Hematopoietic multipotent progenitor cell treated with erythropoietin and hydrocortisone succinate and interleukin-3 and kit ligand, for 15 days (in vitro differentiated cells): Measurements from ENCODE around the gene EPHA6.
"Not testable (repeated sequence)": the region's sequence is repeated elsewhere in the genome, so short reads cannot be mapped to it uniquely, and the experiment has no call there.

ENCODE experiments used
- DNase-seq: peaks from one replicate; pipeline ENCODE4 v3.0.0-alpha.2; 2015; ENCODE audit warnings: low spot score

The EPHA6 gene

DNA sequence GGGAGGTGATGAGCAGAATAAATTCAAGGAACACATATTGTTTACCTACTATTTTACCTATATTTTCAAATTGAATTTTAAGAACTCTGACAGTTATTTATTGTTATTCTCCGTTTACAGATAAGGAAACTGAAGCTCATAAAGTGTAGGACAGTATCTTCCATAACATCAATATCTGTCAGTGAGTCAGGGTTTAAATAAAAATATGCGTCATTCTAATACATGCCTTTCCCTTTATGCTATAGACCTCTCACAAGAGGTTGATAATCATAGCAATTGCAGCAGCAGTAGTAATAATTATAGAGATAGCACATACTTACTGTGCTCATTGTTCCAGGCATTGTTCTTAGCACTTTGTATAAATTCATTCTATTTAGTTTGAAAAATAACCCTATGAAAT, 101.1 kb downstream of the EPHA6 start:
- no peak for DNase-seq

DNA sequence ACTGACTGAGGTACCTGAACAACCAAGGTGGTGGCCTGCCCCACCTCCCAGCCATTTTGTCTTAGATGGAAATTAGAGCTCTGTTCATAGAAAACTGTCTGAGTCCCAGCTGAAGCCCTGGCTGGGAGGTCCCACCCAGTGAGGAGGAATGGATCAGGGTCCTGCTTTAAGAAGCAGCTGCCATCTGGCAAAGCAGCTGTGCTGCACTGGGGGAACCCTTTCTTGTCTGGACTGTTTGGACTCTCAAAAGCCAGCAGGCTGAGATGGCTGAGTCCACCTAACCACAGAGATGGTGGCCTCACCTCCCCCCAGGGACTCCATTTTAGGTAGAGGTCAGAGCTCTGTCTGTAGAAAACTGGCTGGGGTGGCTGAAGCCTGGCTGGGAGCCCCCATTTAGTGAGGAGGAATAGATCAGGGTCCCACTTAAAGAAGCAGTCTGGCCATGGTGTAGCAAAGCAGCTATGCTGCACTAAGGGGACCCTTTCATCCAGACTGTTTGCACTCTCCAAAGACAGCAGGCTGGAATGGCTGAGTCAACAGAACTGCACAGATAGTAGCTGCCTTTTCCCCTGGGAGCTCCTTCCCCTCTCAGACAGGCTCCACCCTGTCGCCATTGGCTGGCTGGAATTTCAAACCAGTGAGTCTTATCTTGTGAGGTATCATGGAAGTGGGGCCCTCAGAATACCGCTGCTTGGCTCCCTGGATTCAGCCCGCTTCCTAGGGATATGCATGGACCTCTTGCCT, 116.9 kb downstream of the EPHA6 start:
- no peak for DNase-seq

DNA sequence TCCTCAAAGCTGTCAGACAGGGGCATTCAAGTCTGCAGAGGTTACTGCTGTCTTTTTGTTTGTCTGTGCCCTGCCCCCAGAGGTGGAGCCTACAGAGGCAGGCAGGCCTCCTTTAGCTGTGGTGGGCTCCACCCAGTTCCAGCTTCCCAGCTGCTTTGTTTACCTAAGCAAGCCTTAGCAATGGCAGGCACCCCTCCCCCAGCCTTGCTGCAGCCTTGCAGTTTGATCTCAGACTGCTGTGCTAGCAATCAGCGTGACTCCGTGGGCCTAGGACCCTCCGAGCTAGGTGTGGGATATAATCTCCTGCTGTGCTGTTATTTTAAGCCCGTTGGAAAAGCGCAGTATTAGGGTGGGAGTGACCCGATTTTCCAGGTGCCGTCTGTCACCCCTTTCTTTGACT, 127.7 kb downstream of the EPHA6 start:
- DNase-seq = not testable (repeated sequence)

DNA sequence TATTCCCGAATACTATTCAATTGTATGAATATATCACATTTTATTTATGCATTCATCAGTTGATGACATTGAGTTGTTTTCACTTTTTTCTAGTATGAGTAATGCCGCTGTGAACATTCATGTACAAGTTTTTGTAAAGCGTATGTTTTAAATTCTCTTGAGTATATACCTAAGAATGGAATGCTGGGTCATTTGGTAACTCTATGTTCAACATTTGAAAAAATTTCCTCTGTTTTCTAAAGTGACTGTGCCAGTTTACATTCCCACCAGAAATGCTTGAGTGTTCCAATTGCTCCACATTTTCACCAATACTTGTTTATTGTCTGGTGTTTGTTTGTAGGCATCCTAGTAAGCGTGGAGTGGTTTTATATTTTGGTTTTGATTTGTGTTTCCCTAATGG, 144.5 kb downstream of the EPHA6 start:
- DNase-seq = no peak

DNA sequence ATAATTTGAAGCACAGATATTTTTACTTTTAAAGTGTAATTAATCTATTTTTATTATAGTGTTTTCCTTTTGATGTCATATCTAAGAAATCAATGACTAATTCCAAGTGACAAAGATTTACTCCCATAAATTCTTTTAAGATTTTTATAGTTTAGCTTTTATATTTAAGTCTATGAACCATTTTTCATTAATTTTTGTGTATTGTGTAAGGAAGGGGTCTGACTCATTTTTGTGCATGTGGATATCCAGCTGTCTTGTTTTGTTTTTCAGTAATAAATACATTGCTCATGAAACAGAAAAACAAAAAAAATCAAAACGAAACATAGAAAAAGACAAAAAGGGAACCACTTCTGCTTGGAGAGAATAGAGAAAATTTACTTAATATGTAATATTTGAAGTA, 145.1 kb downstream of the EPHA6 start:
- no peak for DNase-seq

DNA sequence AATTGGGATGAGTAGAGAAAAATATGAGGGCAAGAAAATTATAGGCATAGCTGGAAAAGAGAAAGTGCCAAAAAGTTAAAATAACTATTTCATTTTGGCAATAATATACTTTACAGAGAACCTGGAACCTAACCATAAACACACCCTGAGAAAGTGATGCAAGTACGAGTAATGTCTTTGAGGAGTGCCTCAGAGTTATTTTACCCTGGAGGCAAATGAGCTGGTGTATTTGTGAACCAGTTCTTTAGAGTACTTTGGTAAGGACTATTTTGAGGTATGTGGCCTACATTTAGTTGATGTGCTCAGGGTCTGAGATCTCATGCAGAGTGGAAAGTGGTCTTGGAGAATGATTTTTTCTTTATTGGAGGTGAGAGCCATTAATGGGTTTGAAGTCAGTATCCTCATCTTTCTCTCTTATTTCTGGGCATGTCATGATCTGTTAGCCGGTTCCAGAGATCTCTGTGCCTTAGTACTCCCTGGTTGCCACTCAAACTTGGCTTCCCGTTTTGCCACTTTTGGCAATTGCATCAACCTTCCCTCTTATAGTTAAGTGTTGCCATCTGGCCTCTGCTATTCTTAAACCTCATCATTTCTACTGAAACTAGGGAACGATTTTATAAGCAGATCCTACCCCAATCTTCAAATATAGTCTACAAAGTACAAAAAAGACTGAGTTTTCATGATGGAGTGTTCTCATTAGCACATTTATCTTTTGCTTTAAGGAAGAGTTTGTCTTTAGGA, 145.7 kb downstream of the EPHA6 start:
- DNase-seq = no peak

DNA sequence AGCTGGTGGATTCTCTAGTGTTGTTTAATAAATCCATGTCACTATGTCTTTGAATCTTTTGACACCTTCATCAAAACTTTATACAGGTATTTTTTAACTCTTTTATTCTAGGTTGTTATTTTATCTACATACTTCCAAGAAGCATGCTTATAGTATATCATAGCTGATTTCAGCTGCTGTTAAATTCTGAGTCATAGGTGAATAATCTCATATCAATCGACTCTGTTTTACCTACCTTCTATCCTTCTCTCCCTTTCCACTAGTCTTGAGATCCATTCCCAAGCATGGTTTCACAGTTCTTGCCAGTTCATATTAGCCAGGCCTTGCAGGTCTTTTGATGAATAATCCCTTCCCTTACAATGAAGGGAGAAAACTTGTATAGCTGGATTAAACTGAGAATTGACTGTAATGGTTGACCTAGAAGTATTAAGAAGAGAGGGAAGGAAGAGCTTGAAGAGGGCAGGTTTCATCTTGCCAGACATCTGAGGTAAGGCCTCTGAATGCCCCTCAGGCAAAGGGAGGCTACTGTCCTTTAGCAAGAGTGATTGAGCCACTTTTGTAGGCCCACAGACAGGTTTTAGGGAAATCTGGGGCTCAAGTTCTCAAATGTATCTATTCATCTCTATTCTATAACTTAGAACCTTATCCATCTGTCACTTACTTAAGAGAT, 146.4 kb downstream of the EPHA6 start:
- no peak for DNase-seq

DNA sequence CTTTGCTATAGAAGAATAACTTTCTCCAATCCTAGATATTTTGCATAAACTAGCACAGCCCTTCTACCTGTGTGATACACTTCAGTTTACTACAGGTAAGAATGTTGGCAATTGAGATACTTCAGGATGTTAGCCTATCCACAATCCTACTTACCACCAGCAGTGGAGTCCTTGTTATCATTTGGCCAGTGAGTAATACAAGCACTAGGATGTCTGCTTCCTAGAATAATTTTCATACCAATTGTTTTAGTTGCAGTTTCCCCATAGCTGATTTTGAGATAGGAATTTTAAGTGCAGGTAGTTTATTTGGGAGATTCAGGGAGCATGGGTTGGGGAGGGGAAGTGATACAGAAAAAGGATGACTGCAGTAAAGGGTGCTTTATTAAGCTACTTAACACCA, 147.2 kb downstream of the EPHA6 start:
- no peak for DNase-seq

DNA sequence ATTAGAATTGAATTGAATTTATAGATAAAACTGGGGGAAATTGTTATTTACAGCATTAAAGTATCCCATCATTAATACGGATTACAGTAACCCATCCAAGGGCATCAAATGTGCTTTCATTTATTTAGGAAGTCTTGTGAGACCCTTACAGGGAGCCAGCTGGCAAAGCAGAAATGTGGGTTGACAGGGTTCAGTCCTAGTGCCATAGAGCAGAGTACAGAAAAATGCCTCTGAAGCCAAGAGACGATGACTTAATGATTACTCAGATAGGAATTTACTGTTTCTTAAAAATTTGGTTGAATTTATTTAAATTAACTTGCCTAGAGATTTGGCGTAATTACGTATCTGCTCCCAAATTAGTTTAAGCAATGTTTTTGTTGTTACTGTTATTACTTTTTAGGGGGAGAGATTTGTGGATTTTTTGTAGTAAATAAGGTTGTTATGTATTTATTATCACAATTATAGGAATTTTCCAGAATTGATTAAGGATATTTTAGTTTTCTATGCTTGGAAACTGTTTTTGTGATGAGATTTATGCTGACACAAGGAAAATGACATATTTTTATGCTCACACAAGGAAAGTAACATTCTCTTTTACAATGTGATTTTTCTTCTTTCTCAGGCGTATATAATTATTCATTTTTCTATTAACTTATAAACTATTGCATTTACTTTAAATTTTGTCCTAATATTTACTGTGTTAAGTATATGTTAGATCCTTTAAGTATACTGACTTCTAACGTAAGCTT, 152.0 kb downstream of the EPHA6 start:
- DNase-seq = no peak

DNA sequence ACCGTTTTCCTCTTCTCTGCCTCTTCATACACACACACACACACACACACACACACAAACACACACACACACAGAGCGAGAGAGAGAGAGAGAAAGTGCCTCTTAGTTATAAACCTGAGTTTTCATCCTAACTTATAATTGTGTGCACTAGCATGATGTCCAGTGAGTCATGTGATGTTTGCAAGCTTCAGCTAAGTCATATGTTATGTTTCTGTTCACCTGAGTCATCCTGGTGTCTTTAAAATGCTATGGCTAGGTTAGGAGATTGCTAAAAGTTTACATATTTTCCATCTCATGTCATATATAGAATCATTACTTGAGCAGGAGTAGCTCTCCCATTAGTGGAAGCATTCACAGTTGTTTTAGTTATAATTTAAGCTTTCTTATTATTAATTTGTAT, 155.8 kb downstream of the EPHA6 start:
- no peak for DNase-seq

DNA sequence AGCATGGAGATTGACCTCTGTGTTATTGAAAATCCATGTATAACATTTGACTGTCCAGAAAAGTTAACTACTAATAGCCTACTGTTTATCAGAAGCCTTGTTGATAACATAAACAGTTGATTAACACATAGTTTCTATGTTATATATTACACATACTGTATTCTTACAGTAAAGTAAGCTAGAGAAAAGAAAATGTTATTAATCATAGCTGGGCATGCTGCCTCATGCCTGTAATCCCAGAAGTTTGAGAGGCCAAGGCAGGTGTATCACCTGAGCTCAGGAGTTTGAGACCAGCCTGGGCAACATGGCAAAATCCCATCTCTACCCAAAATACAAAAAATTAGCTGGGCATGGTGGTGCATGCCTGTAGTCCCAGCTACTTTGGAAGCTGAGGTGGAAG, 163.3 kb downstream of the EPHA6 start:
- no peak for DNase-seq

DNA sequence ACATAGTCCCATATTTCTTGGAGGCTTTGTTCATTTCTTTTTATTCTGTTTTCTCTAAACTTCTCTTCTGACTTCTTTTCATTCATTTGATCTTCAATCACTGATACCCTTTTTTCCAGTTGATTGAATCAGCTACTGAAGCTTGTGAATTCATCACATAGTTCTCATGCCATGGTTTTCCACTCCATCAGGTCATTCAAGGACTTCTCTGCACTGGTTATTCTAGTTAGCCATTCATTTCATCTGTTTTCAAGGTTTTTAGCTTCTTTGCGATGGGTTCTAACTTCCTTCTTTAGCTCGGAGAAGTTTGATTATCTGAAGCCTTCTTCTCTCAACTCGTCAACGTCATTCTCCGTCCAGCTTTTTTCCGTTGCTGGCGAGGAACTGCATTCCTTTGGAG, 169.3 kb downstream of the EPHA6 start:
- not testable (repeated sequence) for DNase-seq

DNA sequence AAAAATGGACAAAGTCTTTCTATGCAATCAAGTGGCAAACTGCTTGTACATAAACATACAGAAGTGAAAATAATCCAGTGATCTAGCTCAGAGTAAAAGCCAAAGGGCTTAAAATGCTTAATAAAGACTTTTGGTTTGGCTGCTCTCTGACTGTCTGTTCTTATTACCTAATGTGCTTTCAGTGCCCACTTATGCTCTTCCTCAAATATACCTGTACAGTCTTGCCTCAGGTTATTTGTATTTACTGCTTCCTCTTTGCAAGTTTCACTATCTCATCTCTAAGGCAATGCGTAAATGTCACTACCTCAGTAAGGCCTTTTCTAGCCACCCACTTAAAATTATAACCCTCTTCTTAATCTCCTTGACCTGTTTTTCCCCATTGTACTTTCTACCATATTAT, 171.8 kb downstream of the EPHA6 start:
- DNase-seq = no peak

DNA sequence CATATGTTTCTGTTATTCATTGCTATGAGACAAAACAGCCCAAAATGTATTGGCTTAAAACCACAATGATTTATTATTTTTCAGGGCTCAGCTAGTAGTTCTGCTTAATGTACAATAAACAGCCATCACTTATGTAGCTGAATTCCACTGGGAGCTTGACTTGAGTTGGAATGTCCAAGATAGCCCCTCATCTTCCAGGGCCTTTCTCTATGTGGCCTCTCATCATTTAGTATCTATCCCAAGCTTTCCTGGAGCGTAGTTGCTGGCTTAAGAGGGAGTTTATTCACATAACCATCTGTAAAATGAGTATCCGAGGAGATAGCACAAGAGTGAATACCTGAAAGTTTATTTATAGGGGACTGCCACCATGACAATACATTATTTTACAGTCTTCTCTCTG, 176.8 kb downstream of the EPHA6 start:
- no peak for DNase-seq

DNA sequence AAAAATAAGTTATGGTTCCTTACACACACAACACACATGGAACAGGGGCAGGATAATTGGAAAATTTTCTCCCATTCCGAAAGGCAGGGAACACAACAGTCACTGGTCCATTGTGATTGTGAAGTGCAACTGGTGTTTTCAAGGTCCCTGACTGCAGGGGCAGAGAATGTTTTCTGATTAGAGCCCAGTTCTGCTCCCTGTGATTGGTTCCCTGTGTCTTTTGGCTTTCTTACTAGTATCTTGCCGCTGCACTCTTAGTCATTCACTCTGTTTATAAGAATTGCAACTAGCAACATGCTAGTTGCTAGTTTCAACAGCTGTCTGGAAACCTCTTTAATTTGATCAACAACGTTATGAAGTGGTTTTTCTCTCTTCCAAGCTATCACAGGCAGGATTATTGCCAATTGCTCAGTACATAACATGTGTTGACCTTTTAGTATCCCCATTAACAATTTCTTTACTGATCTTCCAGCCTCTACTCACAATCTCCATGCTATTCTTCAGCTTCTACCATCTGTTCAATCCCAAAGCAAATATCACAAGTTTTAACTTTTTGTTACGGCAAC, 177.5 kb downstream of the EPHA6 start:
- DNase-seq = no peak

DNA sequence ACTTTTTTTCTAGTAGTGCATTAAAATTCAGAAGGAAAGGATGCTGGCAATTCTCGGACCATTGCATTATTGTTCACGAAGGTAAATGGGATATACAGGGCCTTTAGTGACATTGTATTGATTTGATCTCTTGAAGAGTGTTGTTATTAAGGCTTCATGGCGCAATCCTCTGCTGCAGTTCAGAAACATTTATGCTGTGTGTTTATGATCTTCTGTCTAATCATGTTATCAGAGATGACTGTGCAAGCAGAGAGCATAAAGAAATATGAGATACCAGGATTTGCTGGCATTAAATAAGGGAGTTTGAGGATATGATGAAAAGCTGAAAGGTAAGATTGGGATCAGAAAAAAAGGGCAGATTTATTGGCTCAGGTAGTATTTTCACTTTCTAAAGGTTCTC, 180.6 kb downstream of the EPHA6 start:
- DNase-seq = no peak

DNA sequence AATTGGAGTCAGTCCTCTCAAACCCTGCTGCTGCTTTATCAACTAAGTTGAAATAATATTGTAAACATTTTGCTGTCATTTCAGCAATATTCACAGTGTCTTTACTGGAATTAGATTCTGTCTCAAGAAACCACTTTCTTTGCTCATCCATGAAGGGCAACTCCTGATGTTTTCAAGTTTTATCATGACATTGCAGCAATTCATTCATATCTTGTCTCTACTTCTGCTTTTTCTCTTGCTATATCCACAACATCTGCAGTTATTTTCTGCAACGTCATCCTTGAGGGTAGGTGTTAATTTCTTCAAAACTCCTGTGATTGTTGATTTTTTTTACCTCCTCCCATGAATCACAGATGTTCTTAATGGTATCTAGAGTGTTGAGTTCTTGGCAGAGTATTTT, 181.6 kb downstream of the EPHA6 start:
- no peak for DNase-seq

DNA sequence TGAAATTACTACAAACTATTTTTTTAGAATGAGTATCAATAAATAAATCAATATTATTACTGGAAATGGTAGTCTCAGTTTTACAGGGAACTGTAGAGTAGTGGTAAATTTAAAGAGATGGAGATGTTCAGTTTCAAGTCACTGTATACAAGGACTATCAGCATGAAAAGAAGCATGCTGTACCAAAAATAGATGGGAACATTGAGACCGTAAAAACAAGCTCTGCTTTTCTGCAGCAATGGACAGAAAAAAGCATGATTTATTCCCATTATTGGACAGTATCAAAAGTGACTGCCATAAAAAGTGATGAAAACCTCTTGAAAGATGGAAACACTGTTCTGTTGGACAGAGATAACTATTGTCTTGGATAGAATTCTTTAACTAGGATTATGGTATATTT, 187.2 kb downstream of the EPHA6 start:
- no peak for DNase-seq

DNA sequence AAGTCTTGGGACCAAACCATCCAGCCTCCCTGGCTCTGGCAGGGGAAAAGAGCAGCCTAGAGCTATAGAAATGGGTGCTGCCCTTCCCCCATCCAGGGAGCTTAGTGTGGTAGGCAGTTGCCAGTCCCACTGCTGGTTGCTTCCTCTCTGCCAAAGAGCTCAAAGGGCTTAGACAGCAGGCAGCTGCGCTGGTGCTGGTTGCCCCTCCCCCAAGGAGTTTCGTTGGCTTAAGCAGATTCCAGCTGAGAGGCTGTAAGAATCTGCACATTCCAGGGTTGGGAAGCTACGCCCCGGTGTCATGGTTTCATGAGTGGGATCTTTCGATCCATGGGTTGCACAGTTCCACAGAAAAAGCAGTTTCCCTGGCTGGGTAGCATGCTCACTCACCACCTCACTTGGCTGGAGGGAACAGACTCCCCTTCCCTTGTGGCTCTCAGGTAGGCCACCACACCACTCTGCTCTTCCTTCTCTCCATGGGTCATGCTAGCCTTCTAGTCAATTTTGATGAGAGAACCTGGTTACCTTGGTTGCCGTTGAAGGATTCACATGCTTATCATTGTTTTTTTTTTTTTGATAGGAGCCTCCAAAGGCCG, 195.1 kb downstream of the EPHA6 start:
- no peak for DNase-seq

DNA sequence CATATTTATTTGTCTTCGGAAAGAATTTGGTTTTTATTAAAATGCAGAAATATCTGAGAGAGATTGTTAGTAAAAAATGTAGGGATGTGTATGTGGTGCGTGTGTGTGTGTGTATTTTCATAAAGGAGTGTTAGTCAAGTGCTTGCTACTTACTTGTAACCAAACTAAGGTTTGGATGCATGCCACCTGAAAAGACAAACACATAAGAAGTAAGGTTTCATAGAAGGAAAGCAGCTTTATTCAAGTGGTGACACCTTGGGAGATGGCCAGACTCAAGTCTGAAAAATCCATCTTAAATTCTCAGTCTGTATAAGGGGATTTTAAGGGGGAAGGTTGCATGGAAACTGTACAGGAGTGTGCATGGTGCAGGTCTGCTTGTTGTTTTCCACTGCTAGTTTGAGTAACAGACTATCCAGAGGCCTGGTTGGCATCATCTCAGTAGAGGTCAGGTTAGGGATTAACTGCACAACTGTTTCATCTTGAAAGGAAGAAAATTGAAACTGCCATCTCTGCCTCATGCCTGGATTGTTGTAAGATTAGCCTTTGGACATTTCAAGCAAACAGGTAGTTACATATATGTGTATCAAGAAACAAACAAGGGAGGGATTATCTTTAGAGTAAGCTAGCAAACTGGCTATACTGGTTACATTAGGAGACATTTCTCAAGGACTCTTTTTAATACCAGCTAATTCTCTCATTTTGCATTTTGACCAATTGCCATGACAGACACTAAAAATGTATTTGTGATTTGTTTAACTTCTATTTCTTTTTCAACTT, 196.7 kb downstream of the EPHA6 start:
- no peak for DNase-seq

DNA sequence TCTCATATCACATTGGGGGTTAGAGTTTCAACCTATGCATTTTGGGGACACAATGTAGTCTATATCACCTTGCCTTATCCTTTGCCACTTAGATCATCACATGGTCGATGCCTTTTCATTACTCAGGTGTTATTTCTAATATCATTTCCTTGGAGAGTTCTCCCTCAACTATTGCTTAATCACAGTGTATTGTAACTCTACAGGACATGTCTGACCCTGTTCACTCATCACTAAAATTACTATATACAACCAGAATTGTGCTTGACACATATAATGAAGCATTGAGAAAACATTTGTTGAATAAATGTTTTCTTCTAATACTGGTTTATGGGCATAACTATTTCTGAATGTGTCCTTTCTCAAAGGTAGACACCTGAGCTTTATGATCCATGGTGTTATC, 207.4 kb downstream of the EPHA6 start:
- DNase-seq = no peak
